ENCODE data around the gene UBE2L3. TPM values are rescaled to one million over a fixed set of nuclear protein-coding genes. Genes with fewer than 3 reads are reported as not detected.

Gene UBE2L3
- total and polyA plus RNA-seq, 2 of the 13 experiments (the other 11 are each of a cell fraction or from before 2014, with no cell fraction given), result 30.2 to 58.1 TPM

GRCh38 chr22:21568347-21569075 is 997 bp downstream of the UBE2L3 start (continued):
- TF ChIP-seq ZSCAN31 (CRISPR knock-in tag; IDR thresholded peaks at IDR 0.05; ENCODE audit: low read depth) (no peak), ZBTB42 (CRISPR knock-in tag; IDR thresholded peaks at IDR 0.05) (no peak), ZBTB7A (CRISPR knock-in tag; IDR thresholded peaks at IDR 0.05) (no peak), PRDM15 (CRISPR knock-in tag; IDR thresholded peaks at IDR 0.05) (no peak), CBX5 (CRISPR knock-in tag; IDR thresholded peaks at IDR 0.05; ENCODE audit: borderline replicate concordance) (no peak), ATF6 (CRISPR knock-in tag; conservative IDR thresholded peaks at IDR 0.05) (no peak), HNF1A (IDR thresholded peaks at IDR 0.05; ENCODE audit: low read depth) (no peak), HNF1A (CRISPR knock-in tag; IDR thresholded peaks at IDR 0.05; ENCODE audit: borderline replicate concordance) (no peak), ZNF772 (CRISPR knock-in tag; IDR thresholded peaks at IDR 0.05) (no peak), LCORL (IDR thresholded peaks at IDR 0.05) (no peak), LCORL (CRISPR knock-in tag; IDR thresholded peaks at IDR 0.05) (no peak), TEAD2 (CRISPR knock-in tag; IDR thresholded peaks at IDR 0.05) (no peak), REL (CRISPR knock-in tag; conservative IDR thresholded peaks at IDR 0.05) (no peak), FOXK2 (IDR thresholded peaks at IDR 0.05) (no peak), HHEX (CRISPR knock-in tag; IDR thresholded peaks at IDR 0.05) (no peak), SYNCRIP (IDR thresholded peaks at IDR 0.05; ENCODE audit: insufficient read depth, low read depth, low read length) (no peak), ZNF350 (CRISPR knock-in tag; IDR thresholded peaks at IDR 0.05; ENCODE audit: borderline replicate concordance, low read depth) (no peak), NR2F6 (IDR thresholded peaks at IDR 0.05) (no peak), NR2F6 (CRISPR knock-in tag; IDR thresholded peaks at IDR 0.05) (no peak), ATRX (CRISPR knock-in tag; IDR thresholded peaks at IDR 0.05; ENCODE audit: borderline replicate concordance) (no peak), ZNF20 (CRISPR knock-in tag; IDR thresholded peaks at IDR 0.05) (no peak), MTF1 (CRISPR knock-in tag; IDR thresholded peaks at IDR 0.05) (no peak), AKAP8 (CRISPR knock-in tag; IDR thresholded peaks at IDR 0.05) (no peak), PLRG1 (conservative IDR thresholded peaks at IDR 0.05) (no peak)
